Thymus (tissue), 11 donors: Measurements from ENCODE around the gene SLC5A5. TPM values are rescaled to one million over a fixed set of nuclear protein-coding genes. Genes with fewer than 3 reads are reported as not detected.

Source experiments
- DNase-seq, 9 donors: peaks; one replicate each; pipeline ENCODE4 v3.0.0-alpha.2; 2013; ENCODE audit warnings: low spot score in 9 of 9, low read depth in 6 of 9, missing footprints in 1 of 9
- H3K27ac ChIP-seq, 2 donors: one replicate each; pipeline ENCODE4 v1.5.1; 2013; ENCODE audit warnings: control low read depth in 1 of 2, low read depth in 1 of 2, low read length in 1 of 2, mild to moderate bottlenecking in 1 of 2, moderate library complexity in 1 of 2
- H3K27me3 ChIP-seq, 2 donors: one replicate each; pipeline ENCODE4 v1.5.1; 2013; ENCODE audit warnings: low read length in 1 of 2; ENCODE audit not compliant: control insufficient read depth in 2 of 2, insufficient read depth in 1 of 2
- H3K36me3 ChIP-seq, 2 donors: one replicate each; pipeline ENCODE4 v1.5.1; 2013; ENCODE audit warnings: low read length in 1 of 2, mild to moderate bottlenecking in 1 of 2, moderate library complexity in 1 of 2; ENCODE audit not compliant: control insufficient read depth in 2 of 2, insufficient read depth in 2 of 2
- H3K4me1 ChIP-seq, 2 donors: one replicate each; pipeline ENCODE4 v1.5.1; 2013; ENCODE audit warnings: low read length in 2 of 2; ENCODE audit not compliant: control insufficient read depth in 2 of 2, insufficient read depth in 2 of 2
- H3K4me3 ChIP-seq, 2 donors: one replicate each; pipeline ENCODE4 v1.5.1; 2013; ENCODE audit warnings: low read length in 2 of 2, control low read depth in 1 of 2, mild to moderate bottlenecking in 1 of 2
- H3K9me3 ChIP-seq, 2 donors: one replicate each; pipeline ENCODE4 v1.5.1; 2013; ENCODE audit warnings: low read length in 1 of 2, mild to moderate bottlenecking in 1 of 2; ENCODE audit not compliant: control insufficient read depth in 2 of 2, insufficient read depth in 1 of 2
- WGBS: extraction: QIAGEN DNeasy Blood & Tissue Kit; methylation state at CpG from one replicate; pipeline ENCODE4 v1.1.7; 2013; 5-methylcytosine and 5-hydroxymethylcytosine counted together
- polyA plus RNA-seq: library from polyadenylated mRNA; stranded (reverse); fragments of 200-250 nt; gene quantifications from one replicate; pipeline ENCODE4 v1.2.3, GENCODE V29; 2013
- total RNA-seq: library from RNA; stranded (reverse); fragments of 120-200 nt; gene quantifications from one replicate; pipeline ENCODE4 v1.2.4, GENCODE V29; 2013
- donor health status: healthy.

Gene SLC5A5
- total and polyA plus RNA-seq, 2 donors, result 0.09 to 0.25 TPM

- no peak for DNase-seq
- Histone ChIP-seq H3K9me3 (peaks cover 0 to 6% of the 10 kb centered on the region in 2 donors), H3K27ac (no peak overlapping the region), H3K4me1 (no peaks in the 10 kb centered on the region), H3K27me3 (no peaks in the 10 kb centered on the region), H3K4me3 (no peak overlapping the region), H3K36me3 (peaks cover 46 to 72% of the 10 kb centered on the region in 2 donors)
- WGBS, result 97% methylated on average over 27 of the region's 27 CpGs
Measured at GRCh38 chr19:17834350-17835181, 37.2 kb upstream of the SLC5A5 start.

GRCh38 chr19:17835182-17836006 lies 36.4 kb upstream of the SLC5A5 start:
- Histone ChIP-seq H3K27me3 (no peaks in the 10 kb centered on the region), H3K36me3 (peaks cover 51 to 74% of the 10 kb centered on the region in 2 donors), H3K4me1 (no peaks in the 10 kb centered on the region), H3K9me3 (peaks cover 0 to 6% of the 10 kb centered on the region in 2 donors), H3K27ac (no peak overlapping the region), H3K4me3 (no peak overlapping the region)
- DNase-seq, result no peak
- WGBS, result 97% methylated on average over 8 of the region's 8 CpGs

GRCh38 chr19:17836530-17836929 lies 35.2 kb upstream of the SLC5A5 start:
- no peak for DNase-seq
- no peaks in the 10 kb centered on the region for H3K4me1 ChIP-seq
- H3K36me3 ChIP-seq, result peaks cover 51 to 76% of the 10 kb centered on the region in 2 donors
- WGBS, result 98% methylated on average over 4 of the region's 4 CpGs
- H3K27me3 ChIP-seq, result no peaks in the 10 kb centered on the region
- peaks cover 0 to 1% of the 10 kb centered on the region in 2 donors for H3K9me3 ChIP-seq
- no peak overlapping the region for H3K27ac ChIP-seq
- no peak overlapping the region for H3K4me3 ChIP-seq

GRCh38 chr19:17837972-17838371 lies 33.8 kb upstream of the SLC5A5 start:
- Histone ChIP-seq H3K4me3 (no peak overlapping the region), H3K27me3 (no peaks in the 10 kb centered on the region), H3K36me3 (peaks cover 64 to 74% of the 10 kb centered on the region in 2 donors), H3K27ac (no peak overlapping the region), H3K9me3 (no peaks in the 10 kb centered on the region), H3K4me1 (no peaks in the 10 kb centered on the region)
- 98% methylated on average over 7 of the region's 7 CpGs for WGBS
- DNase-seq, result no peak

- Histone ChIP-seq H3K36me3 (peaks cover 66 to 71% of the 10 kb centered on the region in 2 donors), H3K9me3 (no peaks in the 10 kb centered on the region), H3K27ac (no peak overlapping the region), H3K27me3 (no peaks in the 10 kb centered on the region), H3K4me3 (no peak overlapping the region), H3K4me1 (no peaks in the 10 kb centered on the region)
- no peak for DNase-seq
- WGBS, result 97% methylated on average over 6 of the region's 6 CpGs
Measured at GRCh38 chr19:17840019-17840418, 31.7 kb upstream of the SLC5A5 start.

GRCh38 chr19:17841371-17841809 lies 30.4 kb upstream of the SLC5A5 start:
- H3K4me3 ChIP-seq, result no peak overlapping the region
- H3K9me3 ChIP-seq, result no peaks in the 10 kb centered on the region
- 94% methylated on average over 30 of the region's 30 CpGs for WGBS
- H3K27me3 ChIP-seq, result no peaks in the 10 kb centered on the region
- H3K4me1 ChIP-seq, result peaks cover 0 to 6% of the 10 kb centered on the region in 2 donors
- peaks cover 62 to 63% of the 10 kb centered on the region in 2 donors for H3K36me3 ChIP-seq
- H3K27ac ChIP-seq, result no peak overlapping the region
- no peak for DNase-seq

GRCh38 chr19:17841810-17842662 lies 29.7 kb upstream of the SLC5A5 start:
- no peak overlapping the region for H3K27ac ChIP-seq
- DNase-seq, result no peak
- H3K36me3 ChIP-seq, result peaks cover 57 to 59% of the 10 kb centered on the region in 2 donors
- WGBS, result 91% methylated on average over 56 of the region's 56 CpGs
- no peak overlapping the region for H3K4me3 ChIP-seq
- H3K4me1 ChIP-seq, result peaks cover under 1 to 11% of the 10 kb centered on the region in 2 donors
- H3K27me3 ChIP-seq, result no peaks in the 10 kb centered on the region
- no peaks in the 10 kb centered on the region for H3K9me3 ChIP-seq

GRCh38 chr19:17842663-17843291 lies 29.0 kb upstream of the SLC5A5 start:
- 96% methylated on average over 20 of the region's 20 CpGs for WGBS
- H3K36me3 ChIP-seq, result peaks cover 53 to 56% of the 10 kb centered on the region in 2 donors
- H3K4me3 ChIP-seq, result no peak overlapping the region
- DNase-seq, result no peak
- peaks cover 2 to 16% of the 10 kb centered on the region in 2 donors for H3K4me1 ChIP-seq
- H3K9me3 ChIP-seq, result no peaks in the 10 kb centered on the region
- no peaks in the 10 kb centered on the region for H3K27me3 ChIP-seq
- no peak overlapping the region for H3K27ac ChIP-seq
